Measurements from ENCODE around the gene SLC22A6.
"Not testable (repeated sequence)": the region's sequence is repeated elsewhere in the genome, so short reads cannot be mapped to it uniquely, and the experiment has no call there.

SLC22A6 gene

DNA sequence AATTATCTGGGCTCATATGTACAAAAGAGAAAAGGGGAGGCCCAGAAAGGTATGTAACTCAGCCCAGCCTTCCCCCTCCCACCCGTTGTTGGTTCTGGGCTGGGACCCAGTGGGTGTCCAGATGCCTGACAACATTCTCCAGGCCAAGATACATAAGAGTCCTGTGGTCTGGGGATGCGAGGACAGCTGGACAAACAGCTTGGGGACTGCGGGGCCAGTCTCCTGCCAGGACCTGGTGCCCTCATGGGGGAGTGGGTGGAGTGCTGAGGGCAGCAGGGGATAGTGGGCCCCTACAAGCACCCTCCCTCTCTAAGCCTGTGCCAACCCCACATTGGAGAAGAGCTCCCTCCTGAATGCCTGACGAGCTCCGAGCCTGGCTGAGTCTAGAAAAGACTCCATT, 3.5 kb upstream of the SLC22A6 start:
- in situ Hi-C loops (cut with MboI; ENCODE audit: low sequenced_read_pairs) = no loop called here

DNA sequence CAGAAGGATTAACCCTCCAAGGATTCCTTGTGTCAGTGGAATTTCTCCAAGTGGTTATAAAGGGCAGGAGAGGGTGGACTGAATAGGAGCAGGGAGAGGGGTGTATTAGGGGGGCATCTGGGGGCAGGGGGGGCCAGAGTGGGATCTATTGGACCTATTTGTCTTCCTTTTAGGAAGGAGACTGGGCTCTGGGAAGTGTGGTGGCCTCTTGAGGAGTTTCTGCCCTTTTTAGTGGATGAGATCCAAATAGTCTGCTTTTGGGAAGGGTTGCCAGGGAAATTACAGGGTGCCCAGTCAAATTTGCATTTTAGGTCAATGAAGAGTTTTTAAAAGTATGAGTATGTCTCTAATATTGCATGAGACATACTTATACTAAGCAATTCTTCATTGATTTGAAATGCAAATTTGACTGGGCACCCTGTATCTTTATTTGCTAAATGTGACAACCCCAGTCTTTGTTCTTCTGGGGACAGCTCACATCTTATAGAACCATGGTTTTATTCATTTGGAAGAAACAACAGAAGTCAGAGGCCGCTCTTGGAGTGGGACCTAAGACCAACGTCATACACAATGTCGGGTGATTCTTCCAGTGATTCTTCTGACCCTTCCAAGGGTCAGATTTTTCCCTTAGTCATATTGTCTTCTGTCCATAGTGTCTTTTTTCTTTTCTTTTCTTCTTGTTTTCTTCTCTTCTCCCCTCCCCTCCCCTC, 429 bp upstream of the SLC22A6 start:
- in situ Hi-C loops (cut with MboI; ENCODE audit: low sequenced_read_pairs) = no loop called here

DNA sequence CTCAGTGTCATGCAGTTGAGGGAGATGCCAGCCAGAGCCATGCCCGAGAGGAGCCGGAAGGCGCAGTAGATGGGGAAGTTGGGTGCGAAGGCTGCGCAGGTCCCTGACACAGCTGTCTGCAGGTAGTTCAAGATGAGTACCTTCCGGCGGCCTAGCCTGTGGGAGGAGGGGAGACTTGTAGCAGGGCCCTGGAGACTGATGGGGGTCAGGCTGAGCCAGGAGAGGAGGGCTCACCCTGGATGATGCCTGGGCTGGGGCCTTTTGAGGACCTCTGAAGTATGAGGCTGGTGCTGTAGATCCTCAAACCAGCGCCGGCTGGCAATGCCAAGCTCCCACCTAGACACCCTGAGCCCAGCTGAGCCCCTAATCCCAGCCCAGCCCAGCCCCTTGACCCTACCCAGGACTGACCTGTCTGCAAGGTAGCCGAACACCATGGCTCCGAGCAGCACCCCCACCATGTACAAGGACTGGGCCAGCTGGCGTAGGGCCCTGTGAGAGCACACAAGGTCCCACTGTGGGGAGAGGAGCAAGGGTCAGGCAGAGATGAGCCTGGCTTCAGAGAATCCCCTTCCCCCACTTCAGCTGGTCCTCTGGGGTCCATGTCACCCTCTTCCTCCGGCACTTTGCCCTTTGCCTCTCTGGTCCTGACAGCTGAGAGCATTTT, 1.1 kb downstream of the SLC22A6 start:
- in situ Hi-C loops (cut with MboI; ENCODE audit: low sequenced_read_pairs) = no loop called here

DNA sequence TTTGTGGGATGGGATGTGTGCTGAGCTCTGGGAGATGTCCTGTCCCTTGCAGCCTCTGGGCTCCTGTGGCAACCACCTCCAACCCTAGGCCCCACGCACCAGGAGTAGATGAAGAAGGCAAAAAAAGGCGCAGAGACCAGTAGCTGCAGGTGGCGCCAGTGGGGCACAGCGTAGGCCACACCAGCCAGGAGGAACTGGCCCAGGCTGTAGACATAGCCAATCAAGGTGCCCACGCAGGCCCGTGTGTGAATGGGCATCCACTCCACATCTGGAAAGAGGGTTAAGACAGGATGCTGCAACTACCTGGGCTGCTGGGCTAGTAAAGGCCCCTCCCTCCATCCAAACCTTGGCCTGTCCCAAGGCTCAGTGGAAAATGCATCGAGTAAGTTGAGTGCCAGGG, 3.0 kb downstream of the SLC22A6 start:
- in situ Hi-C loops (cut with MboI; ENCODE audit: low sequenced_read_pairs) = no loop called here

DNA sequence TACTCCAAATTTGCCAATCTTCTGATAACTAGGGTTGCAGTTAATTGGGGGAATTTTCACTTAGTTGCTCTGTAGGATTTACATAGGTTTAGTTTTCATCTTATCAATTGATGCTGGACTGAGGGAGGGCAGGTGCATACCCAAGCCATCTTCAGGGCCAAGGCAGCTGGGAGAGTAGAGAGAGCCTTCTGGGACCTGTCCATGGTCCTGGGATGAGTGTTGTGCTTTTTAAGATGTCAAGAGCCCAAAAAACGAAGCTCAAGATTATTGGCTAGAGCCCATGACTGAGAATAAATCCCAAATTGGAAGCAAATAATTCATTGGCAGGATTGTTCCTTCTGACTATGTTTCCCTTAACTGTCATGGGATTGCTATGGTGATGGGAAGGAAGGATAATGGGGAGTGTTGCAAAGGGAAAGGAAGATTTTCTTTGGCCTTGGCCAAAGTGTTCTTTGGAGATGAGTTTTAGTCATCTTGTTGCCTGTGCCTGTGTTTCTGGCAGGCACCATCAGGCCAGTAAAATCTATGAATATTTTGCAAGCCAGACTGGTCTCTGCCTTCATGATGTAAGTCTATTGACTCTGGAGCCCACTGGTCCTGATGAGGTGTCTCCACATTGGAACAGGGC, 4.5 kb downstream of the SLC22A6 start:
- in situ Hi-C loops (cut with MboI; ENCODE audit: low sequenced_read_pairs) = no loop called here

DNA sequence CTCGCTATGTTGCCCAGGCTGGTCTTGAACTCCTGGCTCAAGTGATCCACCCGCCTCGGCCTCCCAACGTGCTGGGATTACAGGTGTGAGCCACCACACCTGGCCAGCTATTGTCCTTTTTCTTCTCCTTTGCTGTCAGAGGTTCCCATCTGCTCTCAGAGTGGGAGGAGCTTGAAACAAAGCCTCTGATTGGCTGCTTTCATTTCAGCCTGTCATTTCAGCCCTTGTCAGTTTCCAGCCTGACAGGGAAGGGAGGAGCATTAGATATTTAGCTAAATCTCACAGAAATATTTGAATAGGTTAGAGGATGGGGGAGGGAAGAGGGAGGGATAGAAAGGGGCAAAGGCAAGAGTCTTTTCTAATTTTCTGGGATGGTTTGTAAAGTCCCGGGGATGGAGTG, 8.7 kb downstream of the SLC22A6 start:
- in situ Hi-C loops (cut with MboI; ENCODE audit: low sequenced_read_pairs) = no loop called here

DNA sequence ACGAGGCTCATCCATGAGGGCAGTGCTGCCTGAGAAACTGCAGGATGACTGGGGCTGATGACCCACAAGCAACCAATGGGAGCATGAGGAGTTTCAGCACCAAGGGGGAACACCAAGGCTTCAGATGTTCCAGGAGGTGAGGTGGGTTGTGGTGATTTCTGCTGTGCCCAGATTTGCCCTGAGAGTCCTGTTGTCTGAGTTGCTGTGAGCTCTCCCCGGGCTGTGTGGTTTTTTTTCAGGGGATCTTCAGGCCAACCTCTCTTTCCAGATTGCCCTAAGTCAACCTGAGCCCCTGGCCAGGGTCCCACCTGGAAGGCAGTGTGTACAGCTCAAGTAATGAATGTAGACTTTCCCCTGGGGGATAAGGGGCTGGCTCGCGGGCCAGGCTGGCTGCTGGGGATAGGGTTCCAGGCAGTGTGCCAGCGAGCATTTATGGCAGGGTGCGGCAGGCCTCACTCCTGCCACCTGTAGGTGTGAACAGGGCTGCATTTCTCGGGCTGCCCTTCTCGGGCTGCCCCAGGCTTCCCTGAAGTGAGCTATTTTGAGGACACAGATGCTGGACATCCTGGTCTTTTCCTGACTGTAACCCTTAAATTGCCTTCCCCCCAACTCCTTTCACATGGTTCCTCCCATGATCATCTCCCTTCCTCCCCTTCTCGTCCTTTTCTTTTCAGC, 9.8 kb downstream of the SLC22A6 start:
- in situ Hi-C loops (cut with MboI; ENCODE audit: low sequenced_read_pairs) = no loop called here

DNA sequence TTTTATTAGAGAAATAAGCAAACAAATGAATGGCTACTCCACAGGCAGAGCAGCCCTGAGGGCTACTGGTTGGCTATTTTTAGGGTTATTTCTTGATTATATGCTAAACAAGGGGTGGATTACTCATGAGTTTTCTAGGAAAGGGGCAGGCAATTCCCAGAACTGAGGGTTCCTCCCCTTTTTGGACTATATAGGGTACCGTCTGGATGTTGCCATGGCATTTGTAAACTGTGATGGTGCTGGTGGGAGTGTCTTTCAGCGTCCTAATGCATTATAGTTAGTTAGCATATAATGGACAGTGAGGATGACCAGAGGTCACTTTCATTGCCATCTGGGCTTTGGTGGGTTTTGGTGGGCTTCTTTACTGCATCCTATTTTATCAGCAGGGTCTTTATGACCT, 19.2 kb downstream of the SLC22A6 start:
- in situ Hi-C loops (cut with MboI; ENCODE audit: low sequenced_read_pairs) = no loop called here

DNA sequence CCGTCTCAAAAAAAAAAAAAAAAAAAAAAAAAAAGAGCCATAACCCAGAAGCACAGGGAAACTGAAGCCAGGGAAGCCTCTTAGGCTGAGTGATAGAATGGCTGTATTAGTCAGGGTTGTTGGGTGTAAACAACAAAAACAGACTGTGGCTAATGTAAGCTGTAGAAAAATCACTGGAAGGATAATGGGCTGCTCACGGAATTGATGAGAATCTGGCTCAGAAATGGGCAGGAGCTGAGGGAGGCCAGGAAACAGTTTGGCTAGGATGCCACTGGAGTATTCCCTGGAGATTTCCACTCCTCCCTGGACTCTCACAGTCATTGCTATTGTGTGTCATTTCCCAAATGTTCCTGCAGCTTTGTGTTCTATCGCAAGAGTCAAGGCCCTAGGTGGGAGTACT, 22.4 kb downstream of the SLC22A6 start:
- in situ Hi-C loops (cut with MboI; ENCODE audit: low sequenced_read_pairs) = no loop called here

DNA sequence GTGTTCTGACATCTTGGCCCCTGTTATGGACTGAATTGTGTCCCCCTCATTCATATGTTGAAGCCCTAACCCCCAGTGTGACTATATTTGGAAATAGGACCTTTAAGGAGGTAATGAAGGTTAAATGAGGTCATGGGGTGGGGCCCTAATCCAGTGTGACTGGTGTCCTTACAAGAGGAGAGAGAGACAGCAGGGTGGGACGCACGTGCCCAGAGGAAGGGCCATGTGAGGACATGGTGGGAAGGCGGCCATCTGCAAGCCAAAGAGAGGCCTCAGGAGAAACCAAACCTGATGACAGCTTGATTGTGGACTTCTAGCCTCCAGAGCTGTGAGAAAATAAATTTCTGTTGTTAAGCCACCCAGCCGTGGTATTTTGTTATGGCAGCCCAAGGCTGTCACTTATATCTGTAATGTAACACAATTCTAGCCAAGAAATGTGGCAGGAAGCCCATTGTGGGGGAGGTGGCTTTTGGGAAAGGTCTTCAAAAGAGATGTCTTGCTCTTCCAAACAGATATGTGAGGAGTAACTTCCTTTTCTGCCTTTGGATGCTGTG, 23.7 kb downstream of the SLC22A6 start:
- in situ Hi-C loops (cut with MboI; ENCODE audit: low sequenced_read_pairs) = no loop called here

DNA sequence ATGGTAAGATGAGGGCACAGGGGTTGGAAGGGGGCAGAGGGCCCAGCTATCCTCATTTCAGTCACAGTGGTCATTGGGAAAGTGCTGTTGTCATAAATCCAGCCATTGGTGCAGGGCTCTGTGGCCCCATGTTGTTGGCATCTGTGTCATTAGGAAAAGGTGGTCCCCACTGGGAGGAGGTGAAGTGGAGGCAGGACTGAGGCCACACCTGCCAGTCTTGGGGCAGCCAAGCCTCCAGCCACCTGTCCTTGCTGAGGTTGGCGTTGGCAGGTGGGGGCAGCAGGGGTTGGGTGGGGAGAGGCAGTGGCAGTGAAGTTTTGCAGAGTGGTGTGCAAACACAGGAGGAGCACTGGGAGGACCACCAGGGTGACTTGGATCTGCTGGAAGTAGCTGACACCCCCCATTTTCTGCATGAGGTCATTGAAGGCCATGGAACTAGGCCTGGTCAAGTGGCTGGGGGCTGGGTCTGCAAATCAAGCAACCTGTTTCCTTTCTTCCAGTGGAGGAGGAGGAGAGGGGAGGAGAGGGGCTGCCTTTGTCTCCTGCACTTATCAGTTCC, 25.3 kb downstream of the SLC22A6 start:
- in situ Hi-C loops (cut with MboI; ENCODE audit: low sequenced_read_pairs) = no loop called here

DNA sequence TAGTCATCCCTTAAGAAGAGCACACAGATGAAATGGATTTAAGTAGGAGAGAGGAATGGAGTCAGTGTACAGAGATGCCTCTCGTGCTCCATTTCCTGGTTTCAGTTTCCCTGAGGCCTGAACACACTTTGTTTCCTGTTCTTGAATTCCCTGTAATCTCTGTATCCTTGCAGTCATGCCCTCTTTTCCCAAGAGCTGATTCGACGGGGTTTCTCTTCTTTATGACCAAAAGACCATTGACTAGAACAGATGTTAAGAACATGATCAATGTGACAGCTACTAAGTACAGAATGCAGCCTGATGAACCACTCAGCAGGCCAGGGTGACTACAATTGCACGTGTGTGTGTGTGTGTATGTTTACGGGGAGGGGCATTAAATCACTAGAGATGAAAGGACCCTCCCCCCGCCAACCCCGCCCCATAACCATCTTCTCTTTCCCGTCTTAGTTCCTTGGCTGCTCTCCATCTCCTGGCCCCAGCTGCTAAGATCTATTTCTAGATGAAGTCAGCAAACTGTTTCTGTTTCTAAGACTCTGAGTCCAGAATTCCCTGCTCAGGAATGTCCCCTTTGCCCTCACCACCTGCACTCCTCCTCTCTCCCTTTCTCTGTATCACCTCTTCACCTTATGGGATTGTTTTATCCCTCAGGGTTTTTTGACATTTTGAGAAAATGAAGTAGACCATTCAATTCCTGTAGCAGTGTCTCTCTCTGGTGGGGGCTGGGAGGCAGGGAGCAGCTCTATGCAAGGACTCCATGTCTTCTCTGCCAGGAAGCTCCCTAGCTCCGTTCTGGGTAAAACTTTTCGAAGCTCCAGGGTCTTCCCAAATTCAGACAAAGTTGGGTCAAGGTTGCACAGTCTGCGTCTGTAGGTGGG, 26.0 kb downstream of the SLC22A6 start:
- in situ Hi-C loops (cut with MboI; ENCODE audit: low sequenced_read_pairs) = no loop called here

DNA sequence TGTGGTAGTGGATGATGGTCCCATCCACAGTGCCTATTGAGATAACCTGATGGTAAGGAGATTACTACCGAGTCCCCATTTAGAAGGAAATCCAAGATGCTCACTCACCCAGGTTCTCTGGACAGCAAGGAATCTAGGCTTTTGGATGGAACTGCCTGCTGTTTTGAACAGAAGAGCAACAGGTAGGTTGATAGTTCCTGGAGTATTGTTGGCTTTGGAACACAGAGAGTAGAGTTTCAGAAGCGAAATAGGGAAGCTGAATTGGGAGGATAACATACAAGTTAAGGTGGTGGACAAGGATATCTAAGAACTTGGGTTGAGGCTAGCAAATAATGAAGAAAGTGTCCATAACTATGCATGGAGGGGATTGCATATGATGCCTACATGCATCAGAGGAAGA, 27.6 kb downstream of the SLC22A6 start:
- in situ Hi-C loops (cut with MboI; ENCODE audit: low sequenced_read_pairs) = no loop called here

DNA sequence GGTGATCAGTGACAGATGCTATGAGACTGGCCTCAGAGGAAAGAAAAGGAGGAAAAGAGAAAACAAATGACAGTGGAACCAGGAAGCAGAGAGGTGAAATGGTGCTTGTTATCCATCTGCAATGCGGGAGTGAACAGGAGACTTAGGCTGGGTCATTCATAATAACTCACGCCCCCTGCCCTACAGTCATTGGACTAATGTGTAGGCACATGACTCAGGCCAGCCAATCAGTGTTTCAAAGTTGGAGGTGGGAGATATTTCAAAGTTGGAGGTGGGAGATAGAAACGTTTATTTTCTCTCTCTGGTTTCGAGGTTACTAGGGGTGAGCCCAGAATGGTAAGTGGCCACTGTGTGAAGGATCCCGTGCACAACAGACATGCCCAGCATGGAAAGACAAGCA, 30.3 kb downstream of the SLC22A6 start:
- in situ Hi-C loops (cut with MboI; ENCODE audit: low sequenced_read_pairs) = no loop called here

DNA sequence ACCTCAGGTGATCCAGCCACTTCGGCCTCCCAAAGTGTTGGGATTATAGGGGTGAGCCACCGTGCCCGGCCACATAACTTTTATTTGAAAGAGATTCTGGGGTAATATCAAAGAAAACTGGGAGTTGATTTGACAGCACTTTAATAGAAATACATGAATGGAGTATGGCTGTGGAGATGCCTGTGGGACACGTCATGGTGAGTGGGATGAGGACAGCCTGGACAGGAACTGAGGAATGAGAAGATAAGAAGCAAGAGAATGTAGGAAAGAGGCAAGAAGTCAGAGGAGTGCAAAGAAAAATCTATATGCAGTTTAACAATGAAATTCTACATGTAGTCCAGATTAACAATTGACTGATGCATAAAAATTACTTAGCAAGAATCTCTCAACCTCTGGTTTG, 31.0 kb downstream of the SLC22A6 start:
- in situ Hi-C loops (cut with MboI; ENCODE audit: low sequenced_read_pairs) = no loop called here

DNA sequence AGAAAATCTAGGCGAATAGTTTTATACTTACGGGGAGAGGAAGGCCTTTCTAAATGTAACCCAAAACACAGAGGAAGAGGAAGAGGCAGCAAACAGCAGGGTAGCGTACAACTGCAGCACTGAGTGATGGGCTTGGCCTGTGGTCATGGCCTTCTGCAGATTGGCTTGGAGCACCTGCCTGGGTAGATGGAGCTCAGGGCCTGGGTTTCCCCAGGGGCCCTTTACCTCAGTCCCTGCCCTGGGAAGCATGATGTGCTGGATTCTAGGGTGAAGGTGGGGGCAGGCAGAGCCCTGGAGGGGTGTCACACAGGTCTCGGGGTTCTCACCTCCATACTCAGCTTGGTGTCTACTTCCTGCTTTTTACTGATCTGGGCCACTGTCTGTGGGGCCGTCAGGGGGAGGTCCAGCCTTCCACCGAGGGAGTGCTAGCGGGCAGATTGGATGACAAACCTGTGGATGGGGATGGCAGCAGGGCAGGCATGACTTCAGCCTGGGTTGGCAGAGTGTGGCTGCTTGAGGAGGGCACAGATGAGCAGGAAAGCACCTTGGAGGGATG, 35.9 kb downstream of the SLC22A6 start:
- in situ Hi-C loops (cut with MboI; ENCODE audit: low sequenced_read_pairs) = no loop called here

DNA sequence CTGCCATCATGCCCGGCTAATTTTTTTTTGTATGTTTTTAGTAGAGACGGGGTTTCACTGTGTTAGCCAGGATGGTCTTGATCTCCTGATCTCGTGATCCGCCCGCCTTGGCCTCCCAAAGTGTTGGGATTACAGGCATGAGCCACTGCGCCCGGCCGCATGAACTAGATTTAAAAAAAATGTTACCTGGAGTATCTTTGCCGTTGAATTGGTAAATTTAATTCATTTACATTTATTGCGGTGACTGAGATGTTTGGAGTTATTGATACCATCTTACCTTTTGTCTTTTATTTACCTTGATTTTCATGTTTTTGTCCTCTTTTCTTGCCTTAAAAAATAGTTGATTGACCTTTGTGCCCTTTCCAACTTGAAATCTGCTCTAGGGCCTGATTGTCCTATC, 39.2 kb downstream of the SLC22A6 start:
- in situ Hi-C loops (cut with MboI; ENCODE audit: low sequenced_read_pairs) = not testable (repeated sequence)

DNA sequence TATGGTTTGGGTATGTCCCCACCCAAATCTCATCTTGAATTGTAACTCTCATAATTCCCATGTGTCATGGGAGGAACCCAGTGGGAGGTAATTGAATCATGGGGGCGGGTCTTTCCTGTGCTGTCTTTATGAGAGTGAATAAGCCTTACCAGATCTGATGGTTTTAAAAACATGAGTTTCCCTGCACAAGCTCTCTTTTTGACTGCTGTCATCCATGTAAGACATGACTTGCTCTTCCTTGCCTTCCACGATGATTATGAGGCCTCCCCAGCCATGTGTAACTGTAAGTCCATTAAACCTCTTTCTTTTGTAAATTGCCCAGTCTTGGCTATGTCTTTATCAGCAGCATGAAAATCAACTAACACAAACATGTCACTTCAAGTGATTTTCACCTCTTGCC, 47.2 kb downstream of the SLC22A6 start:
- in situ Hi-C loops (cut with MboI; ENCODE audit: low sequenced_read_pairs) = not testable (repeated sequence)

DNA sequence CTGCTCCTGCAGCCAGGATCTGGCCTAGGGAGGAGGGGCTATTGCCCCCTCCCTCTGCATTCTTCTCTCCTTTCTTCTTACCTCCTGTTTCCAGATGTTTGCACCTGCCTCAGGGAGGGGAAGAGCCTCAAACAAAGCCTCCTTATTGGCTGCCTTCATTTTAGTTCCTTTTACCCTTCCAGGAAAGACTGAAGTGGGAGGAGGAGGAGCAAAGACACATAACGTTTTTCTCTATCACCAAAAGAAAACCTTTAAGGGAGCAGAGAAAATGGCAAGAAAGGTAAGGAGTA, 50.3 kb downstream of the SLC22A6 start:
- in situ Hi-C loops (cut with MboI; ENCODE audit: low sequenced_read_pairs) = no loop called here

Measured in HL-60/S4 treated with retinoic acid at 250 ng/mL for 4 days and 3 days (cell line).